Measurements from ENCODE around the gene IKBKE.

Gene IKBKE

GRCh38 chr1:206469933-206470691 lies at the start of gene IKBKE:
Gene IKBKE (plus strand): TSS chr1:206470476. CDS start chr1:206473228, 2,752 bp downstream.
- DNase-seq: peak; percentile 80

GRCh38 chr1:206421616-206422340 lies 48.5 kb upstream of the IKBKE start:
- DNase-seq: no peak

DNA sequence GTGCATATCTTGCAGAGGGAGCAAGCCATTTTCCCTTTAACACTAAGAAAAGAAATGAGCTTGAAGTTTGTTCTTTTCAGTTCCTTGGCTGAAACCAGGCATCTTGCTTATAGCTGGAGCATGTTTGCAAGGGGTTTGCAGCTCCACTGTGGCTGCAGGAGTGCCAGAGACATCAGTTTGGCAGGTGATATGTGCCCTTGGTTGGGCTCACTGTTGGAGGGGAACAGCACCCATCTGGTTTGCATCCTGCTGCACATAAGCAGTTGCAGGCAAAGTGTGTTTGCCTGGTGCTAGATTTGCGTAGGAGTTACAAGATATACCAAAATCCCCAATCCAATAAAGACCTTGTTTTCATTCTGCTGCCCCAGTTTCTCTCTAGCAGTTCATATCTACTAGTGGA lies 47.8 kb upstream of the IKBKE start:
- no peak for DNase-seq

DNA sequence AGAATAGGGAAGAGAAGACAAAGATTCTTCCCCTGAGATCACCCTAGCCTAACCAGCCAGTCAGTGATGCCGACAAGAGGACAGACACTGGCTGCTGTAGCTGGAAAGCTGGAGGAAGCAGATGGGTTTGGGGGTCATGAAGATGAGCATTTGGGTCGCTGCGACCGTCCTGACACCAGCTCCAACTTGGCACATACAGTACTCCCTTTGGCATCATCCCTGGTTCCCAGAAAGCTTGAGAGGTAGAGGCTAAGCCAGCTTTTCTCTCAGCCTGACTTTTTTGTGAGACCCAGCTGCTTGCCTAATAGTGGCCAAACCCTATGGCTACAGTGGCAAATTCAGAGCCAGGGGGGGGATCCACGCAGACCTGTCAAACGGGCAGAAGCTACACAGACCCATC lies 43.0 kb upstream of the IKBKE start:
- no peak for DNase-seq

GRCh38 chr1:206429421-206429820 lies 40.9 kb upstream of the IKBKE start:
- DNase-seq: no peak

DNA sequence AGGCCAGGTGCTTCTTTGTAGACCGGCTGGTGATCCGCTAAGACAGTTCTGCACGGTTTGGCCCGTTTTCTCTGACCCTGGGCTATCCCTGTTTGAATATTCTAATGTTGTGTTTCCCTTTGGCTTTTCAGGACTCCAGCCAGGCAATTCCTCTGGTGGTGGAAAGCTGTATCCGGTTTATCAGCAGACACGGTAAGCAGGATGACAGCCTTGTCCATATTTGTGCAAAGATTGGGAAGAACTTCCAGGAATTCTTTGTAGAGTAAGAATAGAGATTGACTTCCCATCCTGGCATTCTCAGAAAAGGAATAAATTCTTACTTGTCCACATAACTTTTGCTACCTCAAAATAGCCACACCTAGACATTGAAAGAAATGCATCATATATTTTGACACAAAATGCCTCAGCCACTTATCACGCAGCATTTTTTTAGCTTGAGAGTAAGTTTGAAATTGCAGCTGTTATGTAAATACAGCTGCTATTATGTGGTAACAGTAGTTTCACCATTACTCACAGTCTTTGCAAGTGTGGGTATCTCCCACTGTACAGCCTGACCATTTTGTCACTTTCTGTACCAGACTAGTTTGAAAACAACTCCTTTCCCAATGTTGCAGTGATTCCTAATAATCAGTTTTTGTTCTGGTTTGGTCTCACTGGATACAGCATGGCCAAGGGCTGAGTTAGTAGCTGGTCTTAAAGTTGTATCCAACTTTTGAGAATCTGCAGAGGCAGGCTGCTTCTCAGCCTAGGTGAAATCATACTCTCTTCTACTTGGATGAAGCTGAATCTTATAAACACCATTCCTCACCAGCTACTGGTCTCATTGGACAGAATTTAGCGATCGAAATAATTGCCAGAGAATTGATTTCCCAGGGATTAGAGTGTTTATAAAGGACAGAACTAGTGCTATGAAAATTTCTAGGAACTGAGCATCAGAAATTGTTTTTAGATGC lies 40.0 kb upstream of the IKBKE start:
- DNase-seq: peak; percentile 89

GRCh38 chr1:206435445-206435844 lies 34.8 kb upstream of the IKBKE start:
- peak; percentile 27 for DNase-seq

DNA sequence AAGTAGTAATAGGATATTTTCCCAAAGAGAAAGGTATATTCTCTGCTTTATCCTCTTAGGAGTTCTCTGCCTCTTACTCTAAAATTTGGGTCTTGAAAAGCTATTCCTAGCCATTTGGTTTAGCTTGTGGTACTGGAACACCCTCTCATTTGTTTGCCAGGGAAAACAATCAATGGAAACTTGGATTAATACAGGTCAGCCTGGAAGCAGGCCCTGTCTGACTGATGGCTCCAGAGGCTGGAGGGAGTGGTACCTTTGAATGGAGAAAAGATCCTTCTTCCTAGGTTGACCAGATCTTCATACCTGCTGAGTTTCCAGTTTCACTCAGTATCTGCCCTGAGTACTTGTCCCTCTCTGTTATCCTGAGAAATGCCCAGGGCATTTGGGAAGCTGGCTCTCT lies 31.7 kb upstream of the IKBKE start:
- no peak for DNase-seq

GRCh38 chr1:206439205-206439604 lies 31.1 kb upstream of the IKBKE start:
- no peak for DNase-seq

DNA sequence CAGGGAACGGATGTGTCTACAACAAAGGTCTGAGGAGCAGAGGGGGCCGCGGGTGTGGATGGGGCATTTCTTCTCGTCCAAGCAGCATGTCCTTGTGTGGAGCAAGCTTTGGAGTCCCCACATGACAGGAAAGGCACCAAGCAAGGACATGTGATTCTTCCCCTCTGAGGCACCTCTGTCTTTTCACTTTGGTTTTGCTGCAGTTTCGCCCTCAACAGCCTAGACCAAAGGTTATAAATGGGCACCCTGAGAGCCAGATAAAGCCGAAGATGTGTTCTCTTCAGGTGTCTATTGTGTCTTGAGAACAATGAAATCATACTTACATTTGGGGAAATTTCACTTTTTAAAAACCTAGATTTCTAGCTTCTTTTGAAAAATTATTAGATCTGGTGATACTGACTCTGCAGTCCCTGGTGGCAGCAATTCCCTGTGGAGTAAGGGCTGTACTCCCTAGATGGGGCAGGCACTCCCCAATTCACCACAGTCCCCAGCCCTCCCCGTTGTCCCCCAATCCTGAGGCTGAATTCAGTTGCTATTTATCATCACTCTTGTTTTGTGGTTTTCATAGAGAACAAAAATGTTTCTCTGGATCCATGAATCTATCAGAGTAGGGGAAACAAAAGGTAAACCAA lies 28.8 kb upstream of the IKBKE start:
- no peak for DNase-seq

DNA sequence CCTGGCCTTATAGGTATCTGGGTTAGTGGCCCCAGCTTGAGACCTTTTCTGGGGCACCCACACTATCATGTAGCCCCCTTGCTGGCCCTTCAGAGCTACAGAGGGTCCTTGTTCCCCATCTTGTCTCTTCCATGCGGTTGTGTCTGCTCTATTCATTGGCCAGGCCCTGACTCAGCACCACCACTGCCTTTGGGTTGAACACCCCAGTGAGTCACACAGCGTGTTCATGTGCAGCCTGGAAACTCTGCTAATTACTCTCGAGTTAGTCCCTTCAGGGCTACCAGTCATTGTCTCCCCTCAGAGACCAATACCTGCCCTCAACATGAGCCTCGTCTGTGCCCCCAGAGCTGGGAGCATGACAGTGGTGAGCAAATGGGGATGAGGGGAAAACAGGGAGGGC lies 28.2 kb upstream of the IKBKE start:
- DNase-seq: peak; percentile 59

DNA sequence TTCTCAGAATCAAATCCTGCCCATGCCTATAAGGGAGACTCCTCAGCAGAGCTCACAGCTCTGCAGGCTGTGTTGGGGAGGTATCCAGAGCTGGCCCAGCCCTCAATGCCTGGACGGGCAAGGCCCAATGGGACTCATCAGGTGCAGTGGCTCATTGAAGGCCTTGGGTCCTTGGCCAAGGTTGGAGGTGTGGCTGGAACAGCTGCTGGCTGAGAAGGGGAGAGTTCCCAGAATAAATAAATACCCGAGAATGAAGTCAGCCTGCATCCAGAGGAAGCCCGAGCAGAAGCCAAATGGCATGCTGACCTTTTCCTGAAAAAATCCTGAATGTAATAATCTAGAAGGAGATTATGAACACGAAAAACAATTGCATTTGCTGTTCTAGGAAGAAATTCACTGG lies 25.2 kb upstream of the IKBKE start:
- DNase-seq: no peak

DNA sequence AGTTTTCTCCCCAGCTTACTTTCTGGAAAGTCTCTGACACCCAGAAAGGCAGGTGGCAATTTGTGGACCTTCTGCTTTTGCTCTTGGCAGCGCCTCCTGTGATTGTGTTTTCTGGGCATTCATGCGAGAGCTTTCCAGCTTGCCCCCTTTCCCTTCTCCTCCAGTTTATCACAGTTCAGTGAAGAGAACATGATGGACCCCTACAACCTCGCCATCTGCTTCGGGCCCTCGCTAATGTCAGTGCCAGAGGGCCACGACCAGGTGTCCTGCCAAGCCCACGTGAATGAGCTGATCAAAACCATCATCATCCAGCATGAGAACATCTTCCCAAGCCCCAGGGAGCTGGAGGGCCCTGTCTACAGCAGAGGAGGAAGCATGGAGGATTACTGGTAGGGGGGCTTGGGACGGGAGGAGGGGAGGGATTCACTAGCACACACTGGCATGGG lies 24.3 kb upstream of the IKBKE start:
- no peak for DNase-seq

DNA sequence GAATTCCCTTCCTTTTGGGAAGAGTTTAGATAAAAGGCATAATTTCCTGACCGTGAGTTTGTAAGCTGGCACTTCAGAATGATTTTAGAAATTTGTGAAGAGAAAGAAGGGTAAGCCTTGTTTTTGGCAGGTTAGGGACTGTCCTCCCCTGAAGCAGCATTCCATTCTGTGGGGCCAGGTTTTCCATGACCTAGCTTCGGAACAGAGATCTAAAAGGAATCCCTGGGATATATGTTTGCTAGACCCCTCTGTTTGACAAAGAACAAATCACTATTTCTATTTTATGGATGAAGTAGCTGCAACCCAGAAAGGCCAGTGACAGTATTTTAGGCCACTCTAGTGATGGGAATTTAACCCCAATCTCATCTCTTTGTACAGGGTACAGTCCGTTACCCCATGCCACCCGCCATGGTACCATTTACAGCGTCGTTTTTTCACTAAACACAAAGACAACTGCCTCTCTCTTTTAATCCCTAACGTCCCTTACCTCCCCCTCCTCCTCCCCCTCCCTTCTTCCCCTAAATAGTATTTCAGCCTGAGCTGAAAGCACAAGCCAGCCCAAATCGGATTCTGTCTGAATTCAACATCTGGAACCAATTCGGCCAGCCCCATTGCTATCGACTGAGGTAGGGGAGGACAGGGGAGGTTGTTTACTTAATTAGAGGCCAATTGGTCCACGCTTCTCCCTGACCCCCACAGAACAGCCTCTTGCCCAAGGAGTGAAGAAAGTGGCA lies 23.4 kb upstream of the IKBKE start:
- no peak for DNase-seq

DNA sequence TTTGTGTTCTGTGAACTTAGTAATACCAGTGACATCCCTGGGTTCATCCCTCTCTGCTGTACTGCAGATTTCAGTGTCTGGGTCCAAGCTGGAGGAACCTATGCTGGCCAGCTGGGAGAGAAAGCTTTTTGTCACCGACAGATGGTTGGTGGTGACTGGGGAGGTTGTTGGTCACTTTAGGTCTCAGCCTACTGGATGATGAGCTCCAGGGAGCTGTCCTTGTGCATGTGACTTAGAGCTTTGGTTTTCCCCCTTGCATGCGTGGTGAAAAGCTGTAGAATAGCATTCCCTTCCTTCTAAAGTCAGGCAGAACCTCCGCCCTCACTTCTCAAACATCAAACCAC lies 22.9 kb upstream of the IKBKE start:
- no peak for DNase-seq

- DNase-seq: no peak
Measured at GRCh38 chr1:206447792-206448191, 22.5 kb upstream of the IKBKE start.

DNA sequence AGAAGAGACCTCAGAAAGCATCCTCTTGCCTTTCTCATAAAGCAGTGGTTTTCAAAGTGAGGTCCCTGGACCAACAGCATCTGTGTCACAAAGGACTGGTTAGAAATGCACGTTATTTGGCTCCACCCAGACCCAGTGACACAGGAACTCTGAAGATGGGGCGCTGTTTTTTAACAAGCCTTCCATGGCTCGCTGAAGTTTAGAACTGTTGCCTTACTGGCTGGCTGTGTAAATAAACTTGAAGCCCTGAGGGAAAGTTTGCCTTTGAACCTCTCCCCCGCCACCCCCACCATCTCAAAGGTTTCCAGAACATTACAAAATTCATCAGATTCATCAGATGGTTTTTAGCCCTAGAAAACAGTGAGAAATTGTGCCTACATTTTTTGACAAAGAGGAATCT lies 21.8 kb upstream of the IKBKE start:
- no peak for DNase-seq

DNA sequence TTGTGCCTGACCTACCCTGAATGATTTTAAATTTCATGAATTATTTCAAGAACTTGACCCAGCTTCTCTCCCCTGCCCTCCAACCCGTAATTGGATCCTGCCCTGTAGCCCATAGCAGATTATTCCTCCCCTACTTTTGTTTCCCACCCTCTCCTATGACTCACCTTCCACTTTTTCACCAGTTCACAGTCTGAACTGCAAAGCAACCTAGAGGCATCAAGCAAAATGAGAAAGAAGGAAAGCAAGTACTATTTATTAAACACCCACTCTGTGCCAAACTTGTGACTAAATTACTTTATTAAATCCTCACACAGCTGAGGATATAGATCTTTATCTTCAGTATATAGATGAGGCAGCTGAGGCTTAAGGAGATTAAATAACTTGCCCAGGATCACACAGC lies 20.7 kb upstream of the IKBKE start:
- no peak for DNase-seq

DNA sequence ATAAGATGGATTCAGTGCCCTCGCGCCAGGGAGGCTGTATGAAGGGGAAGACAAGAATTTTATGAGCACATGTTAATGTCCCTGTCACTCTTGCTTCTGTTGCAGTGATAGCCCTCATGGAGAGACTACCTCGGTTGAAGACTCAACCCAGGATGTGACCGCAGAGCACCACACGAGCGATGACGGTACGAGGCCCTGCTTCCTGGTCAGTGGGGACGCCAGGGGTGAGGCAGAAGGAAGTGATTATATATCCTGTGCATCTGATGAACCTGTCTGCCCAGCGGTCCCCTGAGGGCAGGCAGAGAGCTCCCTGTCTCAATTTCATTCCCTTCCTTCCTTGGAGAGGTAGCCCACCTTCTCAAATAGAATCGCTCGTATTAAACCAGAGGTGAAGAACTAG lies 20.0 kb upstream of the IKBKE start:
- no peak for DNase-seq

DNA sequence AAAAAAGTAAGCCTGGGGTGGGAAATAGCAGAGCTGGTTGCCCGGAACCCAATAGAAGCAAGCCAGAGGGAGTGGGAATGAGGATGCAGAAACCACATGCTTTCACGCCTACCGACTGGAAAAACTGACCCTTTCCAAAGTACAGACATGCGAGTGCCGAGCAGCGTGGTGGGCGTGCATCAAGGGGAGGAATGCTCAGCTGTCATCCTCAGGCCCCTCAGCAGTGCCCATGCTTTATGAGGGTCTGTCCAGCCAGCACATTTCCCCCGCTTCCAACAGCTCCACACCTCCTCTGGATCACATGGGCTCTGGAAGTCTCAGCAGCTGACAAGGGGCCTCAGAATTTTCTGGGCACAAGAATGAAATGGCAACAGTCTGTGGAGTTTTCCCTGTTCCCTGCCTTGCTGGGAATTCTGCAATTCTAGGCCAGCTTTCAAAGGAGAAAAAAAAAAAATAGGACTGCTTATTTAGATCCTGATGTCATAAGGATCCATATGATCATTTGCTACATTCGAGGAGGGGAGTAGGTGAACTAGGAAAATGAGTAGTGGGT lies 19.1 kb upstream of the IKBKE start:
- DNase-seq: no peak

DNA sequence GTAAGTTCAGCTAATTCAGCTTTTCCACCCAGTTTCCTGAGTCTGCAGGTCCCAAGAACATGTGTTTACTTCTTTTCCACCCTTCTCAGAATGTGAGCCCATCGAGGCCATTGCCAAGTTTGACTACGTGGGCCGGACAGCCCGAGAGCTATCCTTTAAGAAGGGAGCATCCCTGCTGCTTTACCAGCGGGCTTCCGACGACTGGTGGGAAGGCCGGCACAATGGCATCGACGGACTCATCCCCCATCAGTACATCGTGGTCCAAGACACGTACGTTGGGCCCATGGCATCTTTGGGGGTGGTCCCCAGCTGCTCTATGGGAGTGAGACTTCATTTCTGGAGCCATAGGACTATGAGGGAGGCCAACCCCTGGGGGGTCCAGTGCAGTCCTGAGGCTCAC lies 17.2 kb upstream of the IKBKE start:
- DNase-seq: no peak

DNA sequence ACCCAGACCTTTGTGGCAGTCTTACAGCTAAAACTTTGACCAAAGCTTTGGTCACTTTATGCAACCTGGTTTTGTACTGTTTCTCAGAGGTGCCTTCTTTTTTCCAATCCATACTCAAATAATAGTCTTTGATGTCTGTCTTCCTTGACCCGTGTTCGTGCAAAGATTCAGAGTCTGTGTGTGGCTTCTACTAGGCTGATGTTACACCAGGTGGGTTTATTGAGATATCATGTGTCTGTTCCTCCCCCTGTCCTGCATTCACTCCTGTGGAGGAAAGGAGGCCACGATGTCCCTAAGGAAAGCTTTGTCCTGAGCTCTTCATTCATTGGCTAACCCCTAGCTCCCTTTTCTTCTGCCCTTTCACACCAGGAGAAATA lies 15.0 kb upstream of the IKBKE start:
- DNase-seq: no peak

Measured in HCEC 1CT (cell line).